ENCODE measurements around the gene FOXO3. TPM values are rescaled to one million over a fixed set of nuclear protein-coding genes. Genes with fewer than 3 reads are reported as not detected.

The FOXO3 gene
- total RNA-seq, 4 donors from 2014 or later, result 133 to 151 (median 148) TPM

- TF ChIP-seq CTCF (IDR thresholded peaks at IDR 0.05; ENCODE audit: low read depth), result no peak
Observed at GRCh38 chr6:108619431-108620197, 58.9 kb downstream of the FOXO3 start.

GRCh38 chr6:108621117-108621516 lies 60.4 kb downstream of the FOXO3 start:
- no peak for TF ChIP-seq CTCF (IDR thresholded peaks at IDR 0.05; ENCODE audit: low read depth)

- no peak for TF ChIP-seq CTCF (IDR thresholded peaks at IDR 0.05; ENCODE audit: low read depth)
Observed at GRCh38 chr6:108622641-108623298, 62.1 kb downstream of the FOXO3 start.

- TF ChIP-seq CTCF (IDR thresholded peaks at IDR 0.05; ENCODE audit: low read depth), result no peak
Observed at GRCh38 chr6:108623995-108624394, 63.3 kb downstream of the FOXO3 start.

- TF ChIP-seq CTCF (IDR thresholded peaks at IDR 0.05; ENCODE audit: low read depth), result no peak
Observed at GRCh38 chr6:108625581-108625980, 64.9 kb downstream of the FOXO3 start.

- TF ChIP-seq CTCF (IDR thresholded peaks at IDR 0.05; ENCODE audit: low read depth), result no peak
Observed at GRCh38 chr6:108626777-108627176, 66.1 kb downstream of the FOXO3 start.

GRCh38 chr6:108627692-108628550 lies 67.2 kb downstream of the FOXO3 start:
- no peak for TF ChIP-seq CTCF (IDR thresholded peaks at IDR 0.05; ENCODE audit: low read depth)
